H9 (cell line): Measurements from ENCODE around the gene ATP6V0E1. TPM values are rescaled to one million over a fixed set of nuclear protein-coding genes. Genes with fewer than 3 reads are reported as not detected.

Experiments
- DNase-seq: peaks from one replicate; pipeline ENCODE4 v3.0.0-alpha.2; 2017
- H2AFZ ChIP-seq: one replicate; pipeline ENCODE4 v1.6.1; 2013; ENCODE audit warnings: mild to moderate bottlenecking, low read length, control low read depth, moderate library complexity
- H2AK5ac ChIP-seq: 2 replicates; pipeline ENCODE4 v1.6.1; 2013; ENCODE audit warnings: low read length, control low read depth, mixed read lengths; ENCODE audit not compliant: insufficient read length
- H2BK120ac ChIP-seq: one replicate; pipeline ENCODE4 v1.6.1; 2013; ENCODE audit warnings: low read depth, mild to moderate bottlenecking, low read length, control low read depth, inconsistent platforms; ENCODE audit not compliant: poor library complexity, severe bottlenecking
- H2BK12ac ChIP-seq: 2 replicates; pipeline ENCODE4 v1.6.1; 2013; ENCODE audit warnings: low read length, control low read depth, mixed read lengths, low read depth; ENCODE audit not compliant: insufficient read length
- H2BK15ac ChIP-seq: 2 replicates; pipeline ENCODE4 v1.6.1; 2013; ENCODE audit warnings: low read depth, low read length, control low read depth
- H2BK20ac ChIP-seq: one replicate; pipeline ENCODE4 v1.6.1; 2013; ENCODE audit warnings: low read depth, mild to moderate bottlenecking, low read length, control low read depth, inconsistent platforms; ENCODE audit not compliant: poor library complexity, severe bottlenecking
- H2BK5ac ChIP-seq: 2 replicates; pipeline ENCODE4 v1.6.1; 2013; ENCODE audit warnings: low read length, control low read depth, mixed read lengths; ENCODE audit not compliant: insufficient read length
- H3K14ac ChIP-seq: 2 replicates; pipeline ENCODE4 v1.6.1; 2013; ENCODE audit warnings: low read length, control low read depth; ENCODE audit not compliant: insufficient read depth
- H3K18ac ChIP-seq: 2 replicates; pipeline ENCODE4 v1.6.1; 2013; ENCODE audit warnings: low read depth, mild to moderate bottlenecking, mixed read lengths, low read length, control low read depth; ENCODE audit not compliant: insufficient read length
- H3K23ac ChIP-seq: 2 replicates; pipeline ENCODE4 v1.6.1; 2013; ENCODE audit warnings: low read length, control low read depth, mixed read lengths, low read depth; ENCODE audit not compliant: insufficient read length
- H3K23me2 ChIP-seq: 2 replicates; pipeline ENCODE4 v1.6.1; 2013; ENCODE audit warnings: low read depth, mild to moderate bottlenecking, mixed read lengths, low read length, control low read depth; ENCODE audit not compliant: insufficient read length, poor library complexity, severe bottlenecking
- H3K27ac ChIP-seq: 2 replicates; pipeline ENCODE4 v1.5.1; 2013; ENCODE audit warnings: low read length, control low read depth, mixed read lengths, low read depth; ENCODE audit not compliant: insufficient read length
- H3K27me3 ChIP-seq: 2 replicates; pipeline ENCODE4 v1.6.1; 2013; ENCODE audit warnings: low read length, control low read depth, inconsistent platforms; ENCODE audit not compliant: insufficient read depth
- H3K4ac ChIP-seq: 2 replicates; pipeline ENCODE4 v1.6.1; 2013; ENCODE audit warnings: low read depth, mild to moderate bottlenecking, control low read depth, inconsistent platforms, low read length, moderate library complexity
- H3K4me1 ChIP-seq: 2 replicates; pipeline ENCODE4 v1.6.1; 2013; ENCODE audit warnings: low read length, control low read depth, inconsistent platforms; ENCODE audit not compliant: insufficient read depth
- H3K4me2 ChIP-seq: 2 replicates; pipeline ENCODE4 v1.6.1; 2013; ENCODE audit warnings: low read length, control low read depth, mixed read lengths; ENCODE audit not compliant: insufficient read length, insufficient read depth
- H3K56ac ChIP-seq: 2 replicates; pipeline ENCODE4 v1.6.1; 2013; ENCODE audit warnings: low read depth, mild to moderate bottlenecking, mixed read lengths, low read length, control low read depth; ENCODE audit not compliant: insufficient read length
- H3K79me1 ChIP-seq: 2 replicates; pipeline ENCODE4 v1.6.1; 2013; ENCODE audit warnings: low read depth, mild to moderate bottlenecking, moderate library complexity, low read length, control low read depth, inconsistent platforms; ENCODE audit not compliant: insufficient read depth, poor library complexity, severe bottlenecking
- H3K79me2 ChIP-seq: 2 replicates; pipeline ENCODE4 v1.6.1; 2013; ENCODE audit warnings: low read length, control low read depth, inconsistent platforms; ENCODE audit not compliant: insufficient read depth
- H3K9ac ChIP-seq: 2 replicates; pipeline ENCODE4 v1.6.1; 2013; ENCODE audit warnings: low read length, control low read depth, mixed read lengths; ENCODE audit not compliant: insufficient read length; ENCODE audit errors: extremely low read depth
- H3K9me3 ChIP-seq: one replicate; pipeline ENCODE4 v1.6.1; 2013; ENCODE audit warnings: low read depth, low read length, inconsistent platforms; ENCODE audit not compliant: control insufficient read depth
- H3T11ph ChIP-seq: one replicate; pipeline ENCODE4 v1.6.1; 2013; ENCODE audit warnings: mild to moderate bottlenecking, low read length, control low read depth, inconsistent platforms
- H4K20me1 ChIP-seq: one replicate; pipeline ENCODE4 v1.6.1; 2013; ENCODE audit not compliant: control insufficient read depth, insufficient read length, insufficient read depth
- H4K5ac ChIP-seq: 2 replicates; pipeline ENCODE4 v1.6.1; 2013; ENCODE audit warnings: low read depth, mild to moderate bottlenecking, mixed read lengths, low read length, control low read depth; ENCODE audit not compliant: insufficient read length
- H4K8ac ChIP-seq: replicated peaks from 2 replicates; pipeline ENCODE4 v1.6.1; 2013; ENCODE audit warnings: low read length, control low read depth, mixed read lengths, low read depth; ENCODE audit not compliant: insufficient read length
- H4K91ac ChIP-seq: 2 replicates; pipeline ENCODE4 v1.6.1; 2013; ENCODE audit warnings: low read depth, mild to moderate bottlenecking, moderate library complexity, mixed read lengths, low read length, control low read depth; ENCODE audit not compliant: insufficient read length
- H3K27ac Mint-ChIP-seq, 3 experiments: 2 replicates in 2 of 3; 3 replicates in 1 of 3; pipeline ENCODE4 v1.8.0; 2020 to 2021; ENCODE audit warnings: mixed read lengths in 3 of 3, mild to moderate bottlenecking in 1 of 3, moderate library complexity in 1 of 3
- H3K27me3 Mint-ChIP-seq: 2 replicates; pipeline ENCODE4 v1.8.0; 2021; ENCODE audit warnings: low read depth, mild to moderate bottlenecking, moderate library complexity, mixed read lengths
- H3K36me3 Mint-ChIP-seq, 3 experiments: 2 replicates in 2 of 3; 3 replicates in 1 of 3; pipeline ENCODE4 v1.8.0; 2020 to 2021; ENCODE audit warnings: low read depth in 3 of 3, mixed read lengths in 3 of 3; ENCODE audit not compliant: insufficient read depth in 1 of 3
- H3K4me1 Mint-ChIP-seq, 2 experiments: 2 replicates each; pipeline ENCODE4 v1.8.0; 2020; ENCODE audit warnings: mixed read lengths in 2 of 2
- H3K4me3 Mint-ChIP-seq, 2 experiments: 2 replicates in 1 of 2; 3 replicates in 1 of 2; pipeline ENCODE4 v1.8.0; 2020 to 2021; ENCODE audit warnings: mild to moderate bottlenecking in 2 of 2, mixed read lengths in 2 of 2, moderate library complexity in 1 of 2
- H3K9me3 Mint-ChIP-seq, 2 experiments: 2 replicates in 1 of 2; 3 replicates in 1 of 2; pipeline ENCODE4 v1.8.0; 2020; ENCODE audit warnings: mild to moderate bottlenecking in 2 of 2, mixed read lengths in 2 of 2, moderate library complexity in 1 of 2
- CTCF ChIP-seq: fragments of 200-600 bp; sonication (generic); conservative IDR thresholded peaks from 3 replicates; pipeline ENCODE4 v1.8.0; 2021; ENCODE audit warnings: antibody characterized with exemption, mild to moderate bottlenecking
- WGBS: extraction: QIAGEN DNeasy Blood & Tissue Kit; methylation state at CpG from one replicate; pipeline ENCODE4 v1.1.7; 2013; ENCODE audit warnings: missing lambda C conversion rate, low lambda C conversion rate, mixed read lengths; ENCODE audit not compliant: insufficient read length; ENCODE audit errors: extremely low coverage; 5-methylcytosine and 5-hydroxymethylcytosine counted together
- total RNA-seq: library from RNA; stranded (reverse); gene quantifications from 2 replicates; pipeline ENCODE4 v1.2.1, GENCODE V29; 2021

ATP6V0E1 gene
- total RNA-seq, 1 experiment from 2014 or later = 101 TPM

DNA sequence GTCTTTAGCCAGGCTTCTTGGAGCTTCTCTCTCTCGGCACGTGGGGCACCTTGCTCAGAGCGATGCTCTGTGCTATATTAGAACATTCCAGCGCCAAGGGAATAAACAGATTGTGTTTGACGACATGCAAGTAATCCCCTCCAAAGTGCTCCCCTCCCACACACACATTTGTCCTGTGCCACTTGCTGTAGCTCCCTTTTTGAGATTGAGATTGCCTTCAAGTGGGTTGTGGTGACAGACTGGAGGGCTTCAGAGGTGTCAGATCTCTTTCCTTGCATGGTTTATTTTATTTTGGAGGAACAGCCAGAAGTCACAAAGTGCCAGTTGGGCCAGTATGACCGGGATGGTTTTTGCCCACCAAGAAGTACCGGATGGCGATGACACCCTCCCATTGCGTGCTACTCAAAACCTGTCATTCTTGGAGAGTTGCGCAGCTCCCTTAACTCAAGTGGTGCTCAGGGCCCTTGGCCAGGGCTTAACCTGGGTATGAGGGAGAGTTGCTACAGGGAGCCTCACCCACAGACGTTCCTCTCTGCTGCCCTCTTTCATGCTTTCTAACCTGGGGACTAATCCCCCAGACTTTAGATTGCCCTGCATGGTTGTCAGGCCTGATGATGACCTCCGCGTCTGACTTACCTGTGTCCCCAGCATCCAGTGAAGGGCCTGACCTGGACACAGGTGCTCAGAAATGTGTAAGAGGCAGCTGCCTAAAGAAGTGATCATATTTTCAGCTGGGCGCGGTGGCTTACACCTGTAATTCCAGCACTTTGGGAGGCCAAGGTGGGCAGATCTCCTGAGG, 43.1 kb upstream of the ATP6V0E1 start:
- Histone ChIP-seq H2AFZ (no peak overlapping the region), H2BK12ac (no peak overlapping the region), H2BK15ac (no peak overlapping the region), H2AK5ac (no peak overlapping the region), H2BK5ac (no peak overlapping the region), H3K4ac (no peak overlapping the region), H3K4me1 (no peaks in the 10 kb centered on the region), H4K5ac (no peak overlapping the region), H3K14ac (no peak overlapping the region), H3K23me2 (no peaks in the 10 kb centered on the region), H3T11ph (no peak overlapping the region), H3K79me1 (no peaks in the 10 kb centered on the region), H2BK20ac (no peak overlapping the region), H3K9ac (no peak overlapping the region), H3K27ac (no peak overlapping the region), H3K4me2 (no peak overlapping the region), H2BK120ac (no peak overlapping the region), H3K79me2 (no peaks in the 10 kb centered on the region), H3K9me3 (no peaks in the 10 kb centered on the region), H4K8ac (no peak overlapping the region), H3K18ac (no peak overlapping the region), H3K56ac (no peak overlapping the region), H4K20me1 (no peaks in the 10 kb centered on the region), H3K27me3 (no peaks in the 10 kb centered on the region), H3K23ac (no peak overlapping the region), H4K91ac (no peak overlapping the region)
- Mint-ChIP-seq H3K27me3 (no peaks in the 10 kb centered on the region; the same call in 1 of the 2 replicates), H3K4me3 (no peak overlapping the region), H3K9me3 (no peaks in the 10 kb centered on the region), H3K36me3 (peaks cover 24 to 59% (median 53%) of the 10 kb centered on the region in 3 experiments; a peak in 6 of 7 replicates), H3K27ac (no peak overlapping the region), H3K4me1 (peaks cover 21 to 23% of the 10 kb centered on the region in 2 experiments)
- DNase-seq = no peak
- TF ChIP-seq CTCF = no peak
- WGBS = no CpG with 5 or more reads among the region's 15 CpGs
